GM12874 (cell line): ENCODE measurements around the gene GRAP2.

Experiments used
- CTCF ChIP-seq: IDR thresholded peaks from 2 replicates; pipeline ENCODE4 v1.5.1; 2011; ENCODE audit warnings: low read depth, mild to moderate bottlenecking, control low read depth, low read length, moderate library complexity; ENCODE audit not compliant: insufficient read depth

Gene GRAP2

GRCh38 chr22:39967996-39968972, 67.4 kb downstream of the GRAP2 start:
- TF ChIP-seq CTCF = no peak

GRCh38 chr22:39970742-39971141, 69.9 kb downstream of the GRAP2 start:
- no peak for TF ChIP-seq CTCF

GRCh38 chr22:39972641-39973040, 71.8 kb downstream of the GRAP2 start:
- TF ChIP-seq CTCF = no peak

- no peak for TF ChIP-seq CTCF
Observed at GRCh38 chr22:39973656-39974055, 72.8 kb downstream of the GRAP2 start.

- TF ChIP-seq CTCF = no peak
Observed at GRCh38 chr22:39974065-39974464, 73.2 kb downstream of the GRAP2 start.

GRCh38 chr22:39979048-39979447, 78.2 kb downstream of the GRAP2 start:
- no peak for TF ChIP-seq CTCF

GRCh38 chr22:39979458-39979857, 78.6 kb downstream of the GRAP2 start:
- TF ChIP-seq CTCF = no peak
